ENCODE results near the gene TENM4.
"Not testable (repeated sequence)": the region's sequence is repeated elsewhere in the genome, so short reads cannot be mapped to it uniquely, and the experiment has no call there.

The TENM4 gene

GRCh38 chr11:79226126-79226525 is 214.7 kb downstream of the TENM4 start:
- ChIA-PET POLR2A (no interaction called here), CTCF (no interaction called here)
- no peak for DNase-seq (ENCODE audit: extremely low spot score)
- no peak for TF ChIP-seq ARNT (IDR thresholded peaks at IDR 0.05)

- DNase-seq (ENCODE audit: extremely low spot score); POLR2A ChIA-PET: not testable (repeated sequence)
- CTCF ChIA-PET, result interaction anchor here (0.7 kb wide), 1 partner anchor 911 kb away, joined by 3 read pairs; no protein-coding TSS in a partner anchor
These were observed 218.7 kb downstream of the TENM4 start for GRCh38 chr11:79222163-79222562.

GRCh38 chr11:79221444-79222130 is 219.2 kb downstream of the TENM4 start:
- TF ChIP-seq ELF4 (IDR thresholded peaks at IDR 0.05), result no peak
- TF ChIP-seq HDGF (IDR thresholded peaks at IDR 0.05; ENCODE audit: borderline replicate concordance), result no peak
- TF ChIP-seq BHLHE40 (IDR thresholded peaks at IDR 0.05; ENCODE audit: borderline replicate concordance), result no peak
- TF ChIP-seq ARNT (IDR thresholded peaks at IDR 0.05), result no peak
- no peak for TF ChIP-seq FOXK2 (IDR thresholded peaks at IDR 0.05)
- TF ChIP-seq ZNF384 (IDR thresholded peaks at IDR 0.05), result no peak
- no peak for TF ChIP-seq NFRKB (IDR thresholded peaks at IDR 0.05)
- no peak for TF ChIP-seq SUZ12 (IDR thresholded peaks at IDR 0.05)
- no peak for TF ChIP-seq LEF1 (IDR thresholded peaks at IDR 0.05; ENCODE audit: borderline replicate concordance)
- no peak for TF ChIP-seq SP1 (IDR thresholded peaks at IDR 0.05)
- no peak for TF ChIP-seq PKNOX1 (IDR thresholded peaks at IDR 0.05)
- TF ChIP-seq TARDBP (IDR thresholded peaks at IDR 0.05), result no peak
- TF ChIP-seq FOXM1 (IDR thresholded peaks at IDR 0.05; ENCODE audit: borderline replicate concordance), result no peak
- TF ChIP-seq CTBP1 (IDR thresholded peaks at IDR 0.05; ENCODE audit: borderline replicate concordance), result no peak
- no peak for TF ChIP-seq L3MBTL2 (conservative IDR thresholded peaks at IDR 0.05)
- ChIA-PET POLR2A (no interaction called here), CTCF (interaction anchor here (0.7 kb wide), 1 partner anchor 911 kb away, joined by 3 read pairs; no protein-coding TSS in a partner anchor)
- DNase-seq (ENCODE audit: extremely low spot score), result no peak

- DNase-seq (ENCODE audit: extremely low spot score), result no peak
- no peak for TF ChIP-seq SP1 (IDR thresholded peaks at IDR 0.05)
- TF ChIP-seq PKNOX1 (IDR thresholded peaks at IDR 0.05), result no peak
- TF ChIP-seq LEF1 (IDR thresholded peaks at IDR 0.05; ENCODE audit: borderline replicate concordance), result no peak
- no peak for TF ChIP-seq ARNT (IDR thresholded peaks at IDR 0.05)
- TF ChIP-seq ZNF384 (IDR thresholded peaks at IDR 0.05), result no peak
- TF ChIP-seq BHLHE40 (IDR thresholded peaks at IDR 0.05; ENCODE audit: borderline replicate concordance), result no peak
- no peak for TF ChIP-seq SUZ12 (IDR thresholded peaks at IDR 0.05)
- TF ChIP-seq FOXA1 (IDR thresholded peaks at IDR 0.05), result no peak
- TF ChIP-seq ELF4 (IDR thresholded peaks at IDR 0.05), result no peak
- TF ChIP-seq FOXM1 (IDR thresholded peaks at IDR 0.05; ENCODE audit: borderline replicate concordance), result no peak
- no peak for TF ChIP-seq FOXK2 (IDR thresholded peaks at IDR 0.05)
- no peak for TF ChIP-seq HDGF (IDR thresholded peaks at IDR 0.05; ENCODE audit: borderline replicate concordance)
- no peak for TF ChIP-seq L3MBTL2 (conservative IDR thresholded peaks at IDR 0.05)
- no peak for TF ChIP-seq CTBP1 (IDR thresholded peaks at IDR 0.05; ENCODE audit: borderline replicate concordance)
- no peak for TF ChIP-seq NFRKB (IDR thresholded peaks at IDR 0.05)
- TF ChIP-seq TARDBP (IDR thresholded peaks at IDR 0.05), result no peak
- ChIA-PET CTCF (no interaction called here), POLR2A (no interaction called here)
These were observed 220.7 kb downstream of the TENM4 start for GRCh38 chr11:79220171-79220570.

- CTCF ChIA-PET, result no interaction called here
- POLR2A ChIA-PET, result no interaction called here
- no peak for TF ChIP-seq LEF1 (IDR thresholded peaks at IDR 0.05; ENCODE audit: borderline replicate concordance)
- no peak for TF ChIP-seq FOXM1 (IDR thresholded peaks at IDR 0.05; ENCODE audit: borderline replicate concordance)
- TF ChIP-seq NFRKB (IDR thresholded peaks at IDR 0.05), result no peak
- TF ChIP-seq CTBP1 (IDR thresholded peaks at IDR 0.05; ENCODE audit: borderline replicate concordance), result no peak
- no peak for TF ChIP-seq SUZ12 (IDR thresholded peaks at IDR 0.05)
- DNase-seq (ENCODE audit: extremely low spot score), result no peak
These were observed 221.4 kb downstream of the TENM4 start for GRCh38 chr11:79219186-79220045.

- ChIA-PET CTCF (no interaction called here), POLR2A (no interaction called here)
- TF ChIP-seq LEF1 (IDR thresholded peaks at IDR 0.05; ENCODE audit: borderline replicate concordance) (no peak), HDGF (IDR thresholded peaks at IDR 0.05; ENCODE audit: borderline replicate concordance) (no peak), PKNOX1 (IDR thresholded peaks at IDR 0.05) (no peak), ARNT (IDR thresholded peaks at IDR 0.05) (no peak), BHLHE40 (IDR thresholded peaks at IDR 0.05; ENCODE audit: borderline replicate concordance) (no peak), ZNF384 (IDR thresholded peaks at IDR 0.05) (no peak), ELF4 (IDR thresholded peaks at IDR 0.05) (no peak), SUZ12 (IDR thresholded peaks at IDR 0.05) (no peak), FOXM1 (IDR thresholded peaks at IDR 0.05; ENCODE audit: borderline replicate concordance) (no peak), FOXA1 (IDR thresholded peaks at IDR 0.05) (no peak), FOXK2 (IDR thresholded peaks at IDR 0.05) (no peak), SP1 (IDR thresholded peaks at IDR 0.05) (no peak), CTBP1 (IDR thresholded peaks at IDR 0.05; ENCODE audit: borderline replicate concordance) (no peak), L3MBTL2 (conservative IDR thresholded peaks at IDR 0.05) (no peak), NFRKB (IDR thresholded peaks at IDR 0.05) (no peak), TARDBP (IDR thresholded peaks at IDR 0.05) (no peak)
- DNase-seq (ENCODE audit: extremely low spot score), result no peak
These were observed 228.1 kb downstream of the TENM4 start for GRCh38 chr11:79212741-79213190.

All from HEK293T (cell line).